Smooth muscle cell (in vitro differentiated cells): ENCODE data around the gene ASCC1. TPM values are rescaled to one million over a fixed set of nuclear protein-coding genes. Genes with fewer than 3 reads are reported as not detected.
A peak's percentile ranks its signal among the peaks of the same experiment; 100 is the strongest.

Experiments used
- DNase-seq: peaks from one replicate; lab custom pipeline; 2025; ENCODE audit not compliant: unreplicated experiment; lab: John Stamatoyannopoulos, UW
- H2AFZ ChIP-seq: fragments of 200-600 bp; sonication (generic); 2 replicates; pipeline ENCODE4 v1.6.0; 2016; ENCODE audit warnings: antibody characterized with exemption, low read depth, mild to moderate bottlenecking
- H3F3A ChIP-seq: fragments of 200-600 bp; sonication (generic); 2 replicates; pipeline ENCODE4 v1.6.0; 2017; ENCODE audit warnings: antibody characterized with exemption, low read depth
- H3K27ac ChIP-seq: fragments of 200-600 bp; sonication (generic); 2 replicates; pipeline ENCODE4 v1.5.1; 2016; ENCODE audit warnings: low read depth, mild to moderate bottlenecking
- H3K27me3 ChIP-seq: fragments of 200-600 bp; sonication (generic); 2 replicates; pipeline ENCODE4 v1.6.1; 2016; ENCODE audit warnings: low read depth, mild to moderate bottlenecking
- H3K36me3 ChIP-seq: fragments of 200-600 bp; sonication (generic); 2 replicates; pipeline ENCODE4 v1.5.1; 2016; ENCODE audit warnings: low read depth
- H3K4me1 ChIP-seq: fragments of 200-600 bp; sonication (generic); 2 replicates; pipeline ENCODE4 v1.5.1; 2016; ENCODE audit warnings: low read depth
- H3K4me2 ChIP-seq: fragments of 200-600 bp; sonication (generic); 2 replicates; pipeline ENCODE4 v1.6.0; 2016; ENCODE audit warnings: mild to moderate bottlenecking
- H3K4me3 ChIP-seq: fragments of 200-600 bp; sonication (generic); 2 replicates; pipeline ENCODE4 v1.5.1; 2016; ENCODE audit warnings: mild to moderate bottlenecking
- H3K79me2 ChIP-seq: fragments of 200-600 bp; sonication (generic); 2 replicates; pipeline ENCODE4 v1.6.0; 2016; ENCODE audit warnings: low read depth, mild to moderate bottlenecking
- H3K9ac ChIP-seq: fragments of 200-600 bp; sonication (generic); 2 replicates; pipeline ENCODE4 v1.6.0; 2016; ENCODE audit warnings: low read depth
- H3K9me3 ChIP-seq: fragments of 200-600 bp; sonication (generic); replicated peaks from 2 replicates; pipeline ENCODE4 v1.5.1; 2016; ENCODE audit warnings: low read depth
- H4K20me1 ChIP-seq: fragments of 200-600 bp; sonication (generic); 2 replicates; pipeline ENCODE4 v1.6.0; 2016; ENCODE audit warnings: low read depth
- WGBS: methylation state at CpG from one replicate; pipeline ENCODE4 v1.1.7; 2016; ENCODE audit warnings: low lambda C conversion rate; 5-methylcytosine and 5-hydroxymethylcytosine counted together
- polyA plus RNA-seq: library from polyadenylated mRNA; unstranded; fragments of >200 nt; fragmentation: Nextera tagmentation; extraction: Ambion mirVana; gene quantifications from 2 replicates; pipeline ENCODE4 v1.2.1, GENCODE V29; 2016
- total RNA-seq: library from RNA; depleted of rRNA; stranded (reverse); fragments of >200 nt; gene quantifications from 2 replicates; pipeline ENCODE4 v1.2.3, GENCODE V29; 2014
- TF ChIP-seq, protein P1 (sequence below): fragments of 200-600 bp; sonication (generic); IDR thresholded peaks from 2 replicates; pipeline ENCODE4 v1.5.1; 2017; ENCODE audit warnings: borderline replicate concordance, mild to moderate bottlenecking, antibody characterized with exemption; ENCODE audit not compliant: insufficient read depth, poor library complexity, severe bottlenecking

Gene ASCC1
- total and polyA plus RNA-seq, 2 experiments from 2014 or later = 24.0 to 28.1 TPM

DNA sequence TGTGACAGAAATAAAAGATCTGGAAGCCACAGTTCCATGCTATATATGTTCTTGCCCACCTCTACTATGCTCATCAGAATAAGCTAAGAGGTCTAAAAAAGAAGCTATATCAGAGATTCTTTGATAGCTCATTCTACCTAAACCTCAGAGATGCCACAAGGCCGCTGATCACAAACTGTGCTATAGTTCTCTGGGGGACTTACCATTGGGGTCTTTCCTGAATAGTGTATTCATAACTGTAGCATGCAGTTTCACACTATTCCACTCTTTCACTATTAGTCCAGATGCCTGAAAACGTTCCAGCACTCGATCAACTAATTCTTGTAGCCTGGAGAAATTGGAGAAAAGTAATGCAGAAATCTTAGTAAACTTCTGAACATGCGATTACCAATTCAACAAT, 83.2 kb downstream of the ASCC1 start:
- Histone ChIP-seq H3K9me3 (no peaks in the 10 kb centered on the region), H3K27ac (no peak overlapping the region), H3F3A (no peaks in the 10 kb centered on the region), H3K4me1 (no peaks in the 10 kb centered on the region), H3K36me3 (no peaks in the 10 kb centered on the region), H3K9ac (no peak overlapping the region), H3K4me2 (no peak overlapping the region), H3K79me2 (no peaks in the 10 kb centered on the region), H4K20me1 (peaks cover 45% of the 10 kb centered on the region), H3K4me3 (no peak overlapping the region), H3K27me3 (no peaks in the 10 kb centered on the region), H2AFZ (no peak overlapping the region)
- DNase-seq = no peak
- TF ChIP-seq, protein P1, sequence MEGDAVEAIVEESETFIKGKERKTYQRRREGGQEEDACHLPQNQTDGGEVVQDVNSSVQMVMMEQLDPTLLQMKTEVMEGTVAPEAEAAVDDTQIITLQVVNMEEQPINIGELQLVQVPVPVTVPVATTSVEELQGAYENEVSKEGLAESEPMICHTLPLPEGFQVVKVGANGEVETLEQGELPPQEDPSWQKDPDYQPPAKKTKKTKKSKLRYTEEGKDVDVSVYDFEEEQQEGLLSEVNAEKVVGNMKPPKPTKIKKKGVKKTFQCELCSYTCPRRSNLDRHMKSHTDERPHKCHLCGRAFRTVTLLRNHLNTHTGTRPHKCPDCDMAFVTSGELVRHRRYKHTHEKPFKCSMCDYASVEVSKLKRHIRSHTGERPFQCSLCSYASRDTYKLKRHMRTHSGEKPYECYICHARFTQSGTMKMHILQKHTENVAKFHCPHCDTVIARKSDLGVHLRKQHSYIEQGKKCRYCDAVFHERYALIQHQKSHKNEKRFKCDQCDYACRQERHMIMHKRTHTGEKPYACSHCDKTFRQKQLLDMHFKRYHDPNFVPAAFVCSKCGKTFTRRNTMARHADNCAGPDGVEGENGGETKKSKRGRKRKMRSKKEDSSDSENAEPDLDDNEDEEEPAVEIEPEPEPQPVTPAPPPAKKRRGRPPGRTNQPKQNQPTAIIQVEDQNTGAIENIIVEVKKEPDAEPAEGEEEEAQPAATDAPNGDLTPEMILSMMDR = no peak
- 98% methylated on average over 4 of the region's 4 CpGs for WGBS

GRCh38 chr10:72127571-72127970, 88.5 kb downstream of the ASCC1 start:
- Histone ChIP-seq H3K4me3 (no peak overlapping the region), H3K4me1 (no peaks in the 10 kb centered on the region), H3K27ac (no peak overlapping the region), H3K79me2 (no peaks in the 10 kb centered on the region), H3K9ac (no peak overlapping the region), H3K36me3 (no peaks in the 10 kb centered on the region), H3K4me2 (no peak overlapping the region), H4K20me1 (peaks cover 6% of the 10 kb centered on the region), H3K27me3 (no peaks in the 10 kb centered on the region), H3F3A (no peaks in the 10 kb centered on the region), H2AFZ (no peak overlapping the region), H3K9me3 (no peaks in the 10 kb centered on the region)
- no peak for DNase-seq
- TF ChIP-seq, protein P1 = no peak
- WGBS = 97% methylated on average over 2 of the region's 2 CpGs

DNA sequence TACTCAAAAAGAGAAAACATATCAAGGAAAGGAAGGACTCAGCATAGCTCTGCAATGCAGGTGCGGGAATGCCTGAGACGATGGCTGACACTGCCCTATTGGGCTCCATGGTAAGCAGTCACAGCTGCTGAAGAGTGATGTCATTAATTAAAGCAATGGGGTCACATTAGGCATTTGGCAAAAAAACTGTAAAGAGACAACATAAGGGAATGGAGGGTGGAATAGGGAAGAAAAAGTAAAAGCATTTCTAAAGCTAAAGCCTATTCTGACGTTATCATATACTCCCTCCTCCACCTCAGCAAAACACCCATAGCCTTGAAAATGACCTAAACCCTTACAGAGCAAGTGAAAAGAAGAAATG, 89.2 kb downstream of the ASCC1 start:
- Histone ChIP-seq H2AFZ (no peak overlapping the region), H3K9ac (no peak overlapping the region), H3K27me3 (no peaks in the 10 kb centered on the region), H4K20me1 (no peaks in the 10 kb centered on the region), H3K4me1 (no peaks in the 10 kb centered on the region), H3K79me2 (no peaks in the 10 kb centered on the region), H3K36me3 (no peaks in the 10 kb centered on the region), H3K27ac (no peak overlapping the region), H3F3A (no peaks in the 10 kb centered on the region), H3K4me3 (no peak overlapping the region), H3K4me2 (no peak overlapping the region), H3K9me3 (no peaks in the 10 kb centered on the region)
- TF ChIP-seq, protein P1 = no peak
- WGBS = 96% methylated on average over 3 of the region's 3 CpGs
- no peak for DNase-seq

- H3K9me3 ChIP-seq = no peaks in the 10 kb centered on the region
- H3K4me2 ChIP-seq = no peak overlapping the region
- no peaks in the 10 kb centered on the region for H3K4me1 ChIP-seq
- no peaks in the 10 kb centered on the region for H3K36me3 ChIP-seq
- no peak overlapping the region for H3K27ac ChIP-seq
- no peak for DNase-seq
- 96% methylated on average over 3 of the region's 3 CpGs for WGBS
- H2AFZ ChIP-seq = no peak overlapping the region
- TF ChIP-seq, protein P1 = peak; percentile 34
- H3F3A ChIP-seq = no peaks in the 10 kb centered on the region
- no peaks in the 10 kb centered on the region for H3K27me3 ChIP-seq
- H3K9ac ChIP-seq = no peak overlapping the region
- no peak overlapping the region for H3K4me3 ChIP-seq
- no peaks in the 10 kb centered on the region for H4K20me1 ChIP-seq
- H3K79me2 ChIP-seq = no peaks in the 10 kb centered on the region
These were observed 89.7 kb downstream of the ASCC1 start for GRCh38 chr10:72126184-72126871.
